H9 (cell line): ENCODE results near the gene NRP1. TPM values are rescaled to one million over a fixed set of nuclear protein-coding genes. Genes with fewer than 3 reads are reported as not detected.
A peak's percentile ranks its signal among the peaks of the same experiment; 100 is the strongest.

Experiments
- DNase-seq: peaks from one replicate; pipeline ENCODE4 v3.0.0-alpha.2; 2017
- H2AFZ ChIP-seq: one replicate; pipeline ENCODE4 v1.6.1; 2013; ENCODE audit warnings: mild to moderate bottlenecking, low read length, control low read depth, moderate library complexity
- H2AK5ac ChIP-seq: 2 replicates; pipeline ENCODE4 v1.6.1; 2013; ENCODE audit warnings: low read length, control low read depth, mixed read lengths; ENCODE audit not compliant: insufficient read length
- H2BK120ac ChIP-seq: one replicate; pipeline ENCODE4 v1.6.1; 2013; ENCODE audit warnings: low read depth, mild to moderate bottlenecking, low read length, control low read depth, inconsistent platforms; ENCODE audit not compliant: poor library complexity, severe bottlenecking
- H2BK12ac ChIP-seq: 2 replicates; pipeline ENCODE4 v1.6.1; 2013; ENCODE audit warnings: low read length, control low read depth, mixed read lengths, low read depth; ENCODE audit not compliant: insufficient read length
- H2BK15ac ChIP-seq: 2 replicates; pipeline ENCODE4 v1.6.1; 2013; ENCODE audit warnings: low read depth, low read length, control low read depth
- H2BK20ac ChIP-seq: one replicate; pipeline ENCODE4 v1.6.1; 2013; ENCODE audit warnings: low read depth, mild to moderate bottlenecking, low read length, control low read depth, inconsistent platforms; ENCODE audit not compliant: poor library complexity, severe bottlenecking
- H2BK5ac ChIP-seq: 2 replicates; pipeline ENCODE4 v1.6.1; 2013; ENCODE audit warnings: low read length, control low read depth, mixed read lengths; ENCODE audit not compliant: insufficient read length
- H3K14ac ChIP-seq: 2 replicates; pipeline ENCODE4 v1.6.1; 2013; ENCODE audit warnings: low read length, control low read depth; ENCODE audit not compliant: insufficient read depth
- H3K18ac ChIP-seq: 2 replicates; pipeline ENCODE4 v1.6.1; 2013; ENCODE audit warnings: low read depth, mild to moderate bottlenecking, mixed read lengths, low read length, control low read depth; ENCODE audit not compliant: insufficient read length
- H3K23ac ChIP-seq: 2 replicates; pipeline ENCODE4 v1.6.1; 2013; ENCODE audit warnings: low read length, control low read depth, mixed read lengths, low read depth; ENCODE audit not compliant: insufficient read length
- H3K23me2 ChIP-seq: 2 replicates; pipeline ENCODE4 v1.6.1; 2013; ENCODE audit warnings: low read depth, mild to moderate bottlenecking, mixed read lengths, low read length, control low read depth; ENCODE audit not compliant: insufficient read length, poor library complexity, severe bottlenecking
- H3K27ac ChIP-seq: 2 replicates; pipeline ENCODE4 v1.5.1; 2013; ENCODE audit warnings: low read length, control low read depth, mixed read lengths, low read depth; ENCODE audit not compliant: insufficient read length
- H3K27me3 ChIP-seq: 2 replicates; pipeline ENCODE4 v1.6.1; 2013; ENCODE audit warnings: low read length, control low read depth, inconsistent platforms; ENCODE audit not compliant: insufficient read depth
- H3K4ac ChIP-seq: 2 replicates; pipeline ENCODE4 v1.6.1; 2013; ENCODE audit warnings: low read depth, mild to moderate bottlenecking, control low read depth, inconsistent platforms, low read length, moderate library complexity
- H3K4me1 ChIP-seq: 2 replicates; pipeline ENCODE4 v1.6.1; 2013; ENCODE audit warnings: low read length, control low read depth, inconsistent platforms; ENCODE audit not compliant: insufficient read depth
- H3K4me2 ChIP-seq: 2 replicates; pipeline ENCODE4 v1.6.1; 2013; ENCODE audit warnings: low read length, control low read depth, mixed read lengths; ENCODE audit not compliant: insufficient read length, insufficient read depth
- H3K56ac ChIP-seq: 2 replicates; pipeline ENCODE4 v1.6.1; 2013; ENCODE audit warnings: low read depth, mild to moderate bottlenecking, mixed read lengths, low read length, control low read depth; ENCODE audit not compliant: insufficient read length
- H3K79me1 ChIP-seq: 2 replicates; pipeline ENCODE4 v1.6.1; 2013; ENCODE audit warnings: low read depth, mild to moderate bottlenecking, moderate library complexity, low read length, control low read depth, inconsistent platforms; ENCODE audit not compliant: insufficient read depth, poor library complexity, severe bottlenecking
- H3K79me2 ChIP-seq: 2 replicates; pipeline ENCODE4 v1.6.1; 2013; ENCODE audit warnings: low read length, control low read depth, inconsistent platforms; ENCODE audit not compliant: insufficient read depth
- H3K9ac ChIP-seq: 2 replicates; pipeline ENCODE4 v1.6.1; 2013; ENCODE audit warnings: low read length, control low read depth, mixed read lengths; ENCODE audit not compliant: insufficient read length; ENCODE audit errors: extremely low read depth
- H3K9me3 ChIP-seq: one replicate; pipeline ENCODE4 v1.6.1; 2013; ENCODE audit warnings: low read depth, low read length, inconsistent platforms; ENCODE audit not compliant: control insufficient read depth
- H3T11ph ChIP-seq: one replicate; pipeline ENCODE4 v1.6.1; 2013; ENCODE audit warnings: mild to moderate bottlenecking, low read length, control low read depth, inconsistent platforms
- H4K20me1 ChIP-seq: one replicate; pipeline ENCODE4 v1.6.1; 2013; ENCODE audit not compliant: control insufficient read depth, insufficient read length, insufficient read depth
- H4K5ac ChIP-seq: 2 replicates; pipeline ENCODE4 v1.6.1; 2013; ENCODE audit warnings: low read depth, mild to moderate bottlenecking, mixed read lengths, low read length, control low read depth; ENCODE audit not compliant: insufficient read length
- H4K8ac ChIP-seq: replicated peaks from 2 replicates; pipeline ENCODE4 v1.6.1; 2013; ENCODE audit warnings: low read length, control low read depth, mixed read lengths, low read depth; ENCODE audit not compliant: insufficient read length
- H4K91ac ChIP-seq: 2 replicates; pipeline ENCODE4 v1.6.1; 2013; ENCODE audit warnings: low read depth, mild to moderate bottlenecking, moderate library complexity, mixed read lengths, low read length, control low read depth; ENCODE audit not compliant: insufficient read length
- H3K27ac Mint-ChIP-seq, 3 experiments: 2 replicates in 2 of 3; 3 replicates in 1 of 3; pipeline ENCODE4 v1.8.0; 2020 to 2021; ENCODE audit warnings: mixed read lengths in 3 of 3, mild to moderate bottlenecking in 1 of 3, moderate library complexity in 1 of 3
- H3K27me3 Mint-ChIP-seq: 2 replicates; pipeline ENCODE4 v1.8.0; 2021; ENCODE audit warnings: low read depth, mild to moderate bottlenecking, moderate library complexity, mixed read lengths
- H3K36me3 Mint-ChIP-seq, 3 experiments: 2 replicates in 2 of 3; 3 replicates in 1 of 3; pipeline ENCODE4 v1.8.0; 2020 to 2021; ENCODE audit warnings: low read depth in 3 of 3, mixed read lengths in 3 of 3; ENCODE audit not compliant: insufficient read depth in 1 of 3
- H3K4me1 Mint-ChIP-seq, 2 experiments: 2 replicates each; pipeline ENCODE4 v1.8.0; 2020; ENCODE audit warnings: mixed read lengths in 2 of 2
- H3K4me3 Mint-ChIP-seq, 2 experiments: 2 replicates in 1 of 2; 3 replicates in 1 of 2; pipeline ENCODE4 v1.8.0; 2020 to 2021; ENCODE audit warnings: mild to moderate bottlenecking in 2 of 2, mixed read lengths in 2 of 2, moderate library complexity in 1 of 2
- H3K9me3 Mint-ChIP-seq, 2 experiments: 2 replicates in 1 of 2; 3 replicates in 1 of 2; pipeline ENCODE4 v1.8.0; 2020; ENCODE audit warnings: mild to moderate bottlenecking in 2 of 2, mixed read lengths in 2 of 2, moderate library complexity in 1 of 2
- WGBS: extraction: QIAGEN DNeasy Blood & Tissue Kit; methylation state at CpG from one replicate; pipeline ENCODE4 v1.1.7; 2013; ENCODE audit warnings: missing lambda C conversion rate, low lambda C conversion rate, mixed read lengths; ENCODE audit not compliant: insufficient read length; ENCODE audit errors: extremely low coverage; 5-methylcytosine and 5-hydroxymethylcytosine counted together
- total RNA-seq: library from RNA; stranded (reverse); gene quantifications from 2 replicates; pipeline ENCODE4 v1.2.1, GENCODE V29; 2021
- TF ChIP-seq, protein P1 (sequence below): fragments of 200-600 bp; sonication (generic); conservative IDR thresholded peaks from 3 replicates; pipeline ENCODE4 v1.8.0; 2021; ENCODE audit warnings: antibody characterized with exemption, mild to moderate bottlenecking

The NRP1 gene
- total RNA-seq, 1 experiment from 2014 or later: 4.6 TPM

DNA sequence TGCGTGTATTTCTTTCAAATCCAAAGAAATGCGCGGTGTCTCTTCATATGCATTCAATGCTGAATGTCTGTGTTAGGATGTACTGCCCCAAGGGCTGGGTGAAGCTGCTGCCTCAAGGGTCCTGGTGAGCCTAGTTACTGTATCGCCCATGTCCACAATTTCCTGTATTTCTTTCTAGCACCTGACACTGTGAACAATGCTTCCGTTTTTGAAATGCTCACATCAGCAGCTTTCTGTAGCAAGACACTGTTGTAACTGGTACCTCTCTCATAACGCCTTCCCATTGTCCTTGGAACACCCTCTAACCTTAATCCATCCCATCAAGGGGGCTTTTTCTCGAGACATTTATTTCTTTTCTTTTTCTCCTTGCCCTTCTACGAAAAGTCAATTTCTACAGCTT is 25.1 kb downstream of the NRP1 start:
- H2BK20ac ChIP-seq: no peak overlapping the region
- peaks cover 2 to 3% of the 10 kb centered on the region in 2 experiments; a peak in 1 of 4 replicates for H3K4me1 Mint-ChIP-seq
- H2BK5ac ChIP-seq: no peak overlapping the region
- no peak overlapping the region for H3K56ac ChIP-seq
- H3K14ac ChIP-seq: no peak overlapping the region
- DNase-seq: no peak
- H4K8ac ChIP-seq: no peak overlapping the region
- no peak overlapping the region for H3K9ac ChIP-seq
- H3K23ac ChIP-seq: no peak overlapping the region
- no peaks in the 10 kb centered on the region for H3K36me3 Mint-ChIP-seq
- H3K18ac ChIP-seq: no peak overlapping the region
- H3K79me1 ChIP-seq: no peaks in the 10 kb centered on the region
- H4K20me1 ChIP-seq: no peaks in the 10 kb centered on the region
- no CpG with 5 or more reads among the region's 8 CpGs for WGBS
- H2AFZ ChIP-seq: no peak overlapping the region
- H3K79me2 ChIP-seq: no peaks in the 10 kb centered on the region
- TF ChIP-seq, protein P1, sequence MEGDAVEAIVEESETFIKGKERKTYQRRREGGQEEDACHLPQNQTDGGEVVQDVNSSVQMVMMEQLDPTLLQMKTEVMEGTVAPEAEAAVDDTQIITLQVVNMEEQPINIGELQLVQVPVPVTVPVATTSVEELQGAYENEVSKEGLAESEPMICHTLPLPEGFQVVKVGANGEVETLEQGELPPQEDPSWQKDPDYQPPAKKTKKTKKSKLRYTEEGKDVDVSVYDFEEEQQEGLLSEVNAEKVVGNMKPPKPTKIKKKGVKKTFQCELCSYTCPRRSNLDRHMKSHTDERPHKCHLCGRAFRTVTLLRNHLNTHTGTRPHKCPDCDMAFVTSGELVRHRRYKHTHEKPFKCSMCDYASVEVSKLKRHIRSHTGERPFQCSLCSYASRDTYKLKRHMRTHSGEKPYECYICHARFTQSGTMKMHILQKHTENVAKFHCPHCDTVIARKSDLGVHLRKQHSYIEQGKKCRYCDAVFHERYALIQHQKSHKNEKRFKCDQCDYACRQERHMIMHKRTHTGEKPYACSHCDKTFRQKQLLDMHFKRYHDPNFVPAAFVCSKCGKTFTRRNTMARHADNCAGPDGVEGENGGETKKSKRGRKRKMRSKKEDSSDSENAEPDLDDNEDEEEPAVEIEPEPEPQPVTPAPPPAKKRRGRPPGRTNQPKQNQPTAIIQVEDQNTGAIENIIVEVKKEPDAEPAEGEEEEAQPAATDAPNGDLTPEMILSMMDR: no peak
- H4K91ac ChIP-seq: no peak overlapping the region
- H3K9me3 ChIP-seq: no peaks in the 10 kb centered on the region
- peak overlapping the region in 1 of 3 experiments; percentile 20; a peak in 1 of 7 replicates for H3K27ac Mint-ChIP-seq
- no peak overlapping the region for H2BK12ac ChIP-seq
- H3K27me3 Mint-ChIP-seq: no peaks in the 10 kb centered on the region
- no peak overlapping the region for H3K4me3 Mint-ChIP-seq
- H3K4me1 ChIP-seq: peaks cover 2% of the 10 kb centered on the region; the same call in 1 of the 2 replicates
- H2BK120ac ChIP-seq: no peak overlapping the region
- H4K5ac ChIP-seq: no peak overlapping the region
- no peak overlapping the region for H3K4ac ChIP-seq
- no peak overlapping the region for H3T11ph ChIP-seq
- no peaks in the 10 kb centered on the region for H3K23me2 ChIP-seq
- no peak overlapping the region for H3K27ac ChIP-seq
- H2AK5ac ChIP-seq: no peak overlapping the region
- H3K4me2 ChIP-seq: no peak overlapping the region
- no peak overlapping the region for H2BK15ac ChIP-seq
- no peaks in the 10 kb centered on the region for H3K27me3 ChIP-seq
- H3K9me3 Mint-ChIP-seq: no peaks in the 10 kb centered on the region
